WTC11 (cell line): ENCODE data around the gene RDH11. TPM values are rescaled to one million over a fixed set of nuclear protein-coding genes. Genes with fewer than 3 reads are reported as not detected.

Experiments used
- ATAC-seq: fragments of 200-7000 bp; cut with Tn5 transposase; 2 replicates; pipeline ENCODE4 v1.10.0; 2021; ENCODE audit warnings: mild to moderate bottlenecking, moderate library complexity
- CTCF ChIA-PET: fragments of 300-600 bp; sonication (Branson Sonifier 250); formaldehyde crosslinking; loops from one replicate; lab custom pipeline; 2021; ENCODE audit warnings: antibody characterized with exemption; lab: Charles Lee
- POLR2A ChIA-PET: fragments of 350-600 bp; sonication (Branson Sonifier 250); formaldehyde crosslinking; loops from one replicate; lab custom pipeline; 2021; ENCODE audit warnings: antibody characterized with exemption; lab: Charles Lee
- DNase-seq: peaks from one replicate; pipeline ENCODE4 v3.0.0; 2021; ENCODE audit warnings: low spot score
- H3K27ac Mint-ChIP-seq: 2 replicates; pipeline ENCODE4 v1.8.0; 2021; ENCODE audit warnings: mixed read lengths
- H3K27me3 Mint-ChIP-seq: 2 replicates; pipeline ENCODE4 v1.8.0; 2021; ENCODE audit warnings: low read depth, mild to moderate bottlenecking, moderate library complexity, mixed read lengths
- H3K36me3 Mint-ChIP-seq: 2 replicates; pipeline ENCODE4 v1.8.0; 2021; ENCODE audit warnings: mixed read lengths
- H3K4me1 Mint-ChIP-seq: 2 replicates; pipeline ENCODE4 v1.8.0; 2022; ENCODE audit warnings: mixed read lengths
- H3K4me3 Mint-ChIP-seq: 2 replicates; pipeline ENCODE4 v1.8.0; 2021; ENCODE audit warnings: mild to moderate bottlenecking, moderate library complexity, mixed read lengths
- H3K9me3 Mint-ChIP-seq: 2 replicates; pipeline ENCODE4 v1.8.0; 2021; ENCODE audit warnings: mixed read lengths
- AFF4 ChIP-seq: sonication (generic); formaldehyde crosslinking; IDR thresholded peaks from 2 replicates; pipeline ENCODE4 v1.8.1; 2023; ENCODE audit warnings: mild to moderate bottlenecking, missing genetic modification reagents, borderline replicate concordance
- ATF1 ChIP-seq: sonication (generic); formaldehyde crosslinking; IDR thresholded peaks from 2 replicates; pipeline ENCODE4 v1.8.1; 2023; ENCODE audit warnings: mild to moderate bottlenecking, moderate library complexity, missing genetic modification reagents
- E2F1 ChIP-seq: sonication (generic); formaldehyde crosslinking; IDR thresholded peaks from 2 replicates; pipeline ENCODE4 v1.8.0; 2022; ENCODE audit warnings: mild to moderate bottlenecking, missing genetic modification reagents
- GTF2I ChIP-seq: fragments of 250-450 bp; sonication (Bioruptor Pico); conservative IDR thresholded peaks from 2 replicates; pipeline ENCODE4 v1.4.0; 2021; ENCODE audit warnings: mild to moderate bottlenecking
- HMGA2 ChIP-seq: fragments of 250-450 bp; sonication (Bioruptor Pico); IDR thresholded peaks from 2 replicates; pipeline ENCODE4 v1.4.0; 2021; ENCODE audit warnings: mild to moderate bottlenecking, moderate library complexity
- HMGXB4 ChIP-seq: sonication (generic); formaldehyde crosslinking; IDR thresholded peaks from 2 replicates; pipeline ENCODE4 v1.8.1; 2023; ENCODE audit warnings: mild to moderate bottlenecking, moderate library complexity, missing genetic modification reagents
- IRF2 ChIP-seq: sonication (generic); formaldehyde crosslinking; IDR thresholded peaks from 2 replicates; pipeline ENCODE4 v1.8.0; 2022; ENCODE audit warnings: low read depth, missing genetic modification reagents, borderline replicate concordance
- JUN ChIP-seq: sonication (generic); formaldehyde crosslinking; IDR thresholded peaks from 2 replicates; pipeline ENCODE4 v1.8.0; 2023; ENCODE audit warnings: mild to moderate bottlenecking, missing genetic modification reagents
- KAT7 ChIP-seq: sonication (generic); formaldehyde crosslinking; IDR thresholded peaks from 2 replicates; pipeline ENCODE4 v1.8.1; 2023; ENCODE audit warnings: missing genetic modification reagents, mild to moderate bottlenecking, borderline replicate concordance
- NFATC4 ChIP-seq: fragments of 250-450 bp; sonication (Bioruptor Pico); IDR thresholded peaks from 2 replicates; pipeline ENCODE4 v1.9.0; 2021; ENCODE audit warnings: mild to moderate bottlenecking
- NFE2L1 ChIP-seq: sonication (generic); formaldehyde crosslinking; IDR thresholded peaks from 2 replicates; pipeline ENCODE4 v1.8.1; 2023; ENCODE audit warnings: missing genetic modification reagents
- NFYB ChIP-seq: sonication (generic); formaldehyde crosslinking; conservative IDR thresholded peaks from 2 replicates; pipeline ENCODE4 v1.8.0; 2022; ENCODE audit warnings: low read depth, missing genetic modification reagents
- NR3C1 ChIP-seq: sonication (generic); formaldehyde crosslinking; conservative IDR thresholded peaks from 2 replicates; pipeline ENCODE4 v1.8.1; 2023; ENCODE audit warnings: low read depth, mild to moderate bottlenecking, missing genetic modification reagents
- OVOL2 ChIP-seq: fragments of 250-450 bp; sonication (Bioruptor Pico); IDR thresholded peaks from 2 replicates; pipeline ENCODE4 v1.9.0; 2021; ENCODE audit warnings: mild to moderate bottlenecking, borderline replicate concordance
- STAT6 ChIP-seq: sonication (generic); formaldehyde crosslinking; conservative IDR thresholded peaks from 2 replicates; pipeline ENCODE4 v1.8.1; 2023; ENCODE audit warnings: mild to moderate bottlenecking, low read depth, missing genetic modification reagents, moderate library complexity
- TCF7 ChIP-seq: sonication (generic); formaldehyde crosslinking; IDR thresholded peaks from 2 replicates; pipeline ENCODE4 v1.8.0; 2022; ENCODE audit warnings: mild to moderate bottlenecking, low read depth, missing genetic modification reagents, moderate library complexity
- TP53 ChIP-seq: sonication (generic); formaldehyde crosslinking; IDR thresholded peaks from 2 replicates; pipeline ENCODE4 v1.8.1; 2023; ENCODE audit warnings: mild to moderate bottlenecking, missing genetic modification reagents
- ZBTB43 ChIP-seq: sonication (generic); formaldehyde crosslinking; IDR thresholded peaks from 2 replicates; pipeline ENCODE4 v1.8.1; 2023; ENCODE audit warnings: mild to moderate bottlenecking, missing genetic modification reagents
- ZNF232 ChIP-seq: sonication (generic); formaldehyde crosslinking; IDR thresholded peaks from 2 replicates; pipeline ENCODE4 v1.8.0; 2022; ENCODE audit warnings: mild to moderate bottlenecking, missing genetic modification reagents
- ZNF423 ChIP-seq: fragments of 250-450 bp; sonication (Bioruptor Pico); IDR thresholded peaks from 2 replicates; pipeline ENCODE4 v2.1.2; 2022; ENCODE audit warnings: mild to moderate bottlenecking, moderate library complexity
- ZSCAN18 ChIP-seq: fragments of 250-450 bp; sonication (Bioruptor Pico); IDR thresholded peaks from 2 replicates; pipeline ENCODE4 v2.1.2; 2022; ENCODE audit warnings: mild to moderate bottlenecking, moderate library complexity
- total RNA-seq: library from RNA; stranded (reverse); gene quantifications from 3 replicates; pipeline ENCODE4 v1.2.3, GENCODE V29; 2021

Gene RDH11
- total RNA-seq, 1 experiment from 2014 or later: 103 TPM

- peaks cover 8% of the 10 kb centered on the region; the same call in 1 of the 2 replicates for H3K4me1 Mint-ChIP-seq
- no peak for DNase-seq
- H3K27me3 Mint-ChIP-seq: no peaks in the 10 kb centered on the region
- H3K27ac Mint-ChIP-seq: no peak overlapping the region
- POLR2A ChIA-PET: no interaction called here
- no peak overlapping the region for H3K4me3 Mint-ChIP-seq
- CTCF ChIA-PET: no interaction called here
- H3K9me3 Mint-ChIP-seq: no peaks in the 10 kb centered on the region
- no peaks in the 10 kb centered on the region for H3K36me3 Mint-ChIP-seq
- no peak for ATAC-seq
- TF ChIP-seq STAT6 (no peak), NR3C1 (CRISPR knock-in tag) (no peak), NFE2L1 (CRISPR knock-in tag) (no peak), KAT7 (CRISPR knock-in tag) (no peak), HMGA2 (CRISPR knock-in tag) (no peak), ZNF232 (no peak), NFYB (CRISPR knock-in tag) (no peak)
These were observed 41.2 kb upstream of the RDH11 start for GRCh38 chr14:67736771-67737170.

- Mint-ChIP-seq H3K4me1 (peaks cover 8% of the 10 kb centered on the region; the same call in 1 of the 2 replicates), H3K27me3 (no peaks in the 10 kb centered on the region), H3K4me3 (no peak overlapping the region), H3K27ac (no peak overlapping the region), H3K9me3 (no peaks in the 10 kb centered on the region), H3K36me3 (no peaks in the 10 kb centered on the region)
- CTCF ChIA-PET: interaction anchor here (0.8 to 2.0 kb wide), 3 partner anchors 14 to 307 kb away, joined by 3 to 8 read pairs (median 3); no protein-coding TSS in a partner anchor
- POLR2A ChIA-PET: no interaction called here
- ATAC-seq (no peak), DNase-seq (no peak)
- no peak for TF ChIP-seq ZSCAN18 (CRISPR knock-in tag)
- no peak for TF ChIP-seq NR3C1 (CRISPR knock-in tag)
- no peak for TF ChIP-seq TP53 (CRISPR knock-in tag)
- TF ChIP-seq E2F1 (CRISPR knock-in tag): no peak
- TF ChIP-seq ATF1 (CRISPR knock-in tag): no peak
- no peak for TF ChIP-seq NFATC4
- no peak for TF ChIP-seq IRF2
- TF ChIP-seq ZNF423: no peak
- TF ChIP-seq ZBTB43 (CRISPR knock-in tag): no peak
- TF ChIP-seq JUN (CRISPR knock-in tag): no peak
- no peak for TF ChIP-seq AFF4 (CRISPR knock-in tag)
- no peak for TF ChIP-seq GTF2I
- no peak for TF ChIP-seq TCF7 (CRISPR knock-in tag)
- no peak for TF ChIP-seq HMGXB4 (CRISPR knock-in tag)
- no peak for TF ChIP-seq OVOL2
These were observed 40.0 kb upstream of the RDH11 start for GRCh38 chr14:67735336-67736147.
